Neural cell (in vitro differentiated cells): ENCODE results near the gene GPATCH2L. TPM values are rescaled to one million over a fixed set of nuclear protein-coding genes. Genes with fewer than 3 reads are reported as not detected.

ENCODE experiments used
- H2AFZ ChIP-seq: fragments of 200-600, 300-800 bp; sonication (generic), shearing (Covaris generic); 2 replicates; pipeline ENCODE4 v1.6.0; 2014; ENCODE audit warnings: low read depth, mild to moderate bottlenecking, antibody characterized with exemption, low read length, moderate library complexity
- H3F3A ChIP-seq: fragments of 200-600 bp; shearing (Covaris generic); 2 replicates; pipeline ENCODE4 v1.6.1; 2016; ENCODE audit warnings: mild to moderate bottlenecking, moderate library complexity, mixed read lengths, antibody characterized with exemption, low read length; ENCODE audit not compliant: insufficient read depth, poor library complexity, severe bottlenecking
- H3K27ac ChIP-seq: fragments of 200-600, 300-800 bp; sonication (generic), shearing (Covaris generic); 2 replicates; pipeline ENCODE4 v1.5.1; 2014; ENCODE audit warnings: mild to moderate bottlenecking, low read length, moderate library complexity
- H3K27me3 ChIP-seq: fragments of 300-800, 200-600 bp; sonication (generic), shearing (Covaris generic); 2 replicates; pipeline ENCODE4 v1.6.0; 2014; ENCODE audit warnings: mild to moderate bottlenecking, low read depth, low read length, moderate library complexity; ENCODE audit not compliant: insufficient read depth
- H3K36me3 ChIP-seq: fragments of 300-800, 200-600 bp; sonication (generic), shearing (Covaris generic); 2 replicates; pipeline ENCODE4 v1.5.1; 2014; ENCODE audit warnings: mild to moderate bottlenecking, antibody characterized with exemption, low read length, moderate library complexity; ENCODE audit not compliant: insufficient read depth
- H3K4me2 ChIP-seq: fragments of 300-800, 200-600 bp; sonication (generic), shearing (Covaris generic); 2 replicates; pipeline ENCODE4 v1.6.0; 2014; ENCODE audit warnings: mild to moderate bottlenecking, low read length
- H3K4me3 ChIP-seq: fragments of 300-800, 200-600 bp; sonication (generic), shearing (Covaris generic); 2 replicates; pipeline ENCODE4 v1.5.1; 2014; ENCODE audit warnings: mild to moderate bottlenecking, low read length, moderate library complexity
- H3K79me2 ChIP-seq: fragments of 200-600 bp; shearing (Covaris generic); replicated peaks from 2 replicates; pipeline ENCODE4 v1.6.0; 2014; ENCODE audit warnings: mild to moderate bottlenecking, low read length, moderate library complexity; ENCODE audit not compliant: insufficient read depth
- H3K9ac ChIP-seq: fragments of 300-800, 200-600 bp; sonication (generic), shearing (Covaris generic); 2 replicates; pipeline ENCODE4 v1.6.1; 2016; ENCODE audit warnings: mild to moderate bottlenecking, low read length, mixed read lengths
- H3K9me2 ChIP-seq: fragments of 200-600 bp; shearing (Covaris generic); 2 replicates; pipeline ENCODE4 v1.6.1; 2016; ENCODE audit warnings: mild to moderate bottlenecking, low read length, mixed read lengths; ENCODE audit not compliant: insufficient read depth
- H3K9me3 ChIP-seq: fragments of 200-600, 300-800 bp; sonication (generic), shearing (Covaris generic); 2 replicates; pipeline ENCODE4 v1.6.1; 2016; ENCODE audit warnings: mild to moderate bottlenecking, mixed run types, low read length, moderate library complexity, mixed read lengths
- H4K20me1 ChIP-seq: fragments of 200-600 bp; shearing (Covaris generic); 2 replicates; pipeline ENCODE4 v1.6.1; 2016; ENCODE audit warnings: mild to moderate bottlenecking, mixed run types; ENCODE audit not compliant: insufficient read depth
- CTCF ChIP-seq: fragments of 450-650 bp; IDR thresholded peaks from 2 replicates; pipeline ENCODE4 v1.5.1; 2014; ENCODE audit warnings: antibody characterized with exemption, mild to moderate bottlenecking, moderate library complexity; ENCODE audit not compliant: poor library complexity, severe bottlenecking
- EP300 ChIP-seq: fragments of 450-650 bp; conservative IDR thresholded peaks from 2 replicates; pipeline ENCODE4 v1.6.1; 2014; ENCODE audit warnings: antibody characterized with exemption, mild to moderate bottlenecking, moderate library complexity; ENCODE audit not compliant: poor library complexity, severe bottlenecking
- EZH2 ChIP-seq: fragments of 200-600, 300-800 bp; shearing (Covaris generic), sonication (generic); IDR thresholded peaks from 2 replicates; pipeline ENCODE4 v1.6.1; 2014; ENCODE audit warnings: antibody characterized with exemption, low read length, borderline replicate concordance, mild to moderate bottlenecking; ENCODE audit not compliant: insufficient read depth, poor library complexity, severe bottlenecking
- MXI1 ChIP-seq: fragments of 450-650 bp; conservative IDR thresholded peaks from 2 replicates; pipeline ENCODE4 v1.6.1; 2014; ENCODE audit warnings: antibody characterized with exemption, mild to moderate bottlenecking; ENCODE audit not compliant: poor library complexity, severe bottlenecking
- POLR2AphosphoS5 ChIP-seq: IDR thresholded peaks from 2 replicates; pipeline ENCODE4 v1.6.1; 2012
- RAD21 ChIP-seq: fragments of 450-650 bp; conservative IDR thresholded peaks from 2 replicates; pipeline ENCODE4 v1.6.1; 2014; ENCODE audit warnings: antibody characterized with exemption, mild to moderate bottlenecking, moderate library complexity
- REST ChIP-seq: IDR thresholded peaks from 2 replicates; pipeline ENCODE4 v1.6.1; 2012; ENCODE audit warnings: borderline replicate concordance
- SMC3 ChIP-seq: fragments of 450-650 bp; conservative IDR thresholded peaks from 2 replicates; pipeline ENCODE4 v1.6.1; 2014; ENCODE audit warnings: antibody characterized with exemption, mild to moderate bottlenecking, moderate library complexity; ENCODE audit not compliant: poor library complexity
- TAF1 ChIP-seq: IDR thresholded peaks from 2 replicates; pipeline ENCODE4 v1.6.1; 2012; ENCODE audit warnings: low read depth
- polyA plus RNA-seq: library from polyadenylated mRNA; depleted of rRNA; stranded (reverse); fragments of >200 nt; gene quantifications from 2 replicates; pipeline ENCODE4 v1.2.3, GENCODE V29; 2014

Gene GPATCH2L
- polyA plus RNA-seq, 1 donor from 2014 or later: 49.6 TPM

- H3K36me3 ChIP-seq: no peaks in the 10 kb centered on the region
- H2AFZ ChIP-seq: no peak overlapping the region
- no peaks in the 10 kb centered on the region for H3K27me3 ChIP-seq
- no peaks in the 10 kb centered on the region for H3K9me3 ChIP-seq
- H3F3A ChIP-seq: no peaks in the 10 kb centered on the region
- no peaks in the 10 kb centered on the region for H4K20me1 ChIP-seq
- H3K4me3 ChIP-seq: no peak overlapping the region
- H3K4me2 ChIP-seq: no peak overlapping the region
- no peaks in the 10 kb centered on the region for H3K9me2 ChIP-seq
- no peaks in the 10 kb centered on the region for H3K79me2 ChIP-seq
- no peak overlapping the region for H3K27ac ChIP-seq
- no peak for TF ChIP-seq MXI1
- no peak overlapping the region for H3K9ac ChIP-seq
Observed at GRCh38 chr14:76257842-76258397, 106.2 kb downstream of the GPATCH2L start.

- Histone ChIP-seq H4K20me1 (no peaks in the 10 kb centered on the region), H3K9me2 (no peaks in the 10 kb centered on the region), H3K4me3 (no peak overlapping the region), H3K9me3 (no peaks in the 10 kb centered on the region), H3K27me3 (no peaks in the 10 kb centered on the region), H3K79me2 (no peaks in the 10 kb centered on the region), H3K27ac (no peak overlapping the region), H2AFZ (no peak overlapping the region), H3K4me2 (no peak overlapping the region), H3K36me3 (no peaks in the 10 kb centered on the region), H3F3A (no peaks in the 10 kb centered on the region), H3K9ac (no peak overlapping the region)
- no peak for TF ChIP-seq CTCF
- no peak for TF ChIP-seq REST
- no peak for TF ChIP-seq MXI1
- TF ChIP-seq EZH2: no peak
- no peak for TF ChIP-seq EP300
- no peak for TF ChIP-seq POLR2AphosphoS5
- no peak for TF ChIP-seq SMC3
- no peak for TF ChIP-seq TAF1
- TF ChIP-seq RAD21: no peak
Observed at GRCh38 chr14:76259029-76259735, 107.5 kb downstream of the GPATCH2L start.
